ENCODE data around the gene DRC7.

DNA sequence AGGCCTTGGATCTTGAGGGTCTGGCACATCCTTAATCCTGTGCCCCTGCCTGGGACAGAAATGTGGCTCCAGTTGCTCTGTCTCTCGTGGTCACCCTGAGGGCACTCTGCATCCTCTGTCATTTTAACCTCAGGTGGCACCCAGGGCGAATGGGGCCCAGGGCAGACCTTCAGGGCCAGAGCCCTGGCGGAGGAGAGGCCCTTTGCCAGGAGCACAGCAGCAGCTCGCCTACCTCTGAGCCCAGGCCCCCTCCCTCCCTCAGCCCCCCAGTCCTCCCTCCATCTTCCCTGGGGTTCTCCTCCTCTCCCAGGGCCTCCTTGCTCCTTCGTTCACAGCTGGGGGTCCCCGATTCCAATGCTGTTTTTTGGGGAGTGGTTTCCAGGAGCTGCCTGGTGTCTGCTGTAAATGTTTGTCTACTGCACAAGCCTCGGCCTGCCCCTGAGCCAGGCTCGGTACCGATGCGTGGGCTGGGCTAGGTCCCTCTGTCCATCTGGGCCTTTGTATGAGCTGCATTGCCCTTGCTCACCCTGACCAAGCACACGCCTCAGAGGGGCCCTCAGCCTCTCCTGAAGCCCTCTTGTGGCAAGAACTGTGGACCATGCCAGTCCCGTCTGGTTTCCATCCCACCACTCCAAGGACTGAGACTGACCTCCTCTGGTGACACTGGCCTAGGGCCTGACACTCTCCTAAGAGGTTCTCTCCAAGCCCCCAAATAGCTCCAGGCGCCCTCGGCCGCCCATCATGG lies 30.5 kb upstream of the DRC7 start:
- TF ChIP-seq, protein P1, sequence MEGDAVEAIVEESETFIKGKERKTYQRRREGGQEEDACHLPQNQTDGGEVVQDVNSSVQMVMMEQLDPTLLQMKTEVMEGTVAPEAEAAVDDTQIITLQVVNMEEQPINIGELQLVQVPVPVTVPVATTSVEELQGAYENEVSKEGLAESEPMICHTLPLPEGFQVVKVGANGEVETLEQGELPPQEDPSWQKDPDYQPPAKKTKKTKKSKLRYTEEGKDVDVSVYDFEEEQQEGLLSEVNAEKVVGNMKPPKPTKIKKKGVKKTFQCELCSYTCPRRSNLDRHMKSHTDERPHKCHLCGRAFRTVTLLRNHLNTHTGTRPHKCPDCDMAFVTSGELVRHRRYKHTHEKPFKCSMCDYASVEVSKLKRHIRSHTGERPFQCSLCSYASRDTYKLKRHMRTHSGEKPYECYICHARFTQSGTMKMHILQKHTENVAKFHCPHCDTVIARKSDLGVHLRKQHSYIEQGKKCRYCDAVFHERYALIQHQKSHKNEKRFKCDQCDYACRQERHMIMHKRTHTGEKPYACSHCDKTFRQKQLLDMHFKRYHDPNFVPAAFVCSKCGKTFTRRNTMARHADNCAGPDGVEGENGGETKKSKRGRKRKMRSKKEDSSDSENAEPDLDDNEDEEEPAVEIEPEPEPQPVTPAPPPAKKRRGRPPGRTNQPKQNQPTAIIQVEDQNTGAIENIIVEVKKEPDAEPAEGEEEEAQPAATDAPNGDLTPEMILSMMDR (optimal IDR thresholded peaks at IDR 0.05 in 1 of 3, IDR thresholded peaks at IDR 0.05 in 1 of 3, conservative IDR thresholded peaks at IDR 0.05 in 1 of 3; ENCODE audit: extremely low read depth in 1 of 3, insufficient read depth in 2 of 3, low read length in 3 of 3): no peak
- TF ChIP-seq EZH2 (IDR thresholded peaks at IDR 0.05; ENCODE audit: low read length): no peak

Measured in keratinocyte (primary cell).